Measurements from ENCODE around the gene ATP6V0B.

ATP6V0B gene

DNA sequence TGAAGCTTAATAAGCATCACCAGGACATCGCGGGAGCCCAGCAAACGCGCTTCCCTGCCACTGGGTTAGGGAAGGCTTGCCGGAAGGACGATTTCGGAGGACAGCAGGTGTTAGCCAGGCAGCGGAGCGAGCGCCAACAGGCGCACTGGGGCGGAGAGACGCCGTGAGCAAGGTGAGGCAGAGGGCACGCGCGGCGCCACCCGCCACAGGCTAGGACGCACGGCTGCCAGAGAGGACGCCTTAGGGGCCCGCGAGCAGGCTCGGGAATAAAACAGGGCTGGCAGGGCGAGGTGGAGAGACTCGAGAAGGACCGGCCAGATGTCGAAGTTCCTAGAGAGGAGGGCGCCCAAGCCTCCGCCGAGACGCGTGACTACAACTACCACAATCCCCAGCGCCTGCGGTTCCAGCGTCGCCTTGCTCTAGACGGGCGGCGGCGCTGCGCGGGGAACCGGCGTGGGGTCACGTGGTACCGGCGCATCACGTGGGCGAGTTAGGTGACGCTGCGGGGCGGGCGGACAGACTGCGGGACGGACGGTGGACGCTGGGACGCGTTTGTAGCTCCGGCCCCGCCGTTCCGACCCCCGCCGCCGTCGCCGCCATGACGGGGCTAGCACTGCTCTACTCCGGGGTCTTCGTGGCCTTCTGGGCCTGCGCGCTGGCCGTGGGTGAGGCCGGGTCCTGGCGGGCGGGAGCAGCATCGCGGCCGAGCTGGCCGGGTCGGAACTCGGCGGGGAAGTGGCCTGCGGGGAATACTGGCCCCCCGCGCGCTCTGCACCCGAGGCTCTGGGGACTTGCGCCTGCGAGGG lies at the start of gene ATP6V0B:
ATP6V0B (plus strand) TSS at position 518 of the 806 bp plus-strand sequence; CDS start at position 599, 81 bp downstream.
- Histone ChIP-seq H3K36me3 (peaks cover 36 to 59% (median 50%) of the 10 kb centered on the region in 11 experiments), H3K27ac (peak within 1 kb of the TSS; percentile 90 to 100 (median 99)), H3K4me3 (peak within 1 kb of the TSS; percentile 91 to 100 (median 96)), H3K27me3 (no peaks in the 10 kb centered on the region), H3K9ac (peak within 1 kb of the TSS; percentile 94 to 100 (median 99)), H4K20me1 (peaks cover 34 to 64% (median 37%) of the 10 kb centered on the region in 11 experiments), H3K4me1 (peaks cover 50 to 60% (median 56%) of the 10 kb centered on the region in 10 experiments), H3K4me2 (peak within 1 kb of the TSS; percentile 89 to 100 (median 98)), H3K9me3 (replicated peaks in 1 of 11) (no peaks in the 10 kb centered on the region)
- no peak for TF ChIP-seq Cebpa-rat (IDR thresholded peaks at IDR 0.05)

DNA sequence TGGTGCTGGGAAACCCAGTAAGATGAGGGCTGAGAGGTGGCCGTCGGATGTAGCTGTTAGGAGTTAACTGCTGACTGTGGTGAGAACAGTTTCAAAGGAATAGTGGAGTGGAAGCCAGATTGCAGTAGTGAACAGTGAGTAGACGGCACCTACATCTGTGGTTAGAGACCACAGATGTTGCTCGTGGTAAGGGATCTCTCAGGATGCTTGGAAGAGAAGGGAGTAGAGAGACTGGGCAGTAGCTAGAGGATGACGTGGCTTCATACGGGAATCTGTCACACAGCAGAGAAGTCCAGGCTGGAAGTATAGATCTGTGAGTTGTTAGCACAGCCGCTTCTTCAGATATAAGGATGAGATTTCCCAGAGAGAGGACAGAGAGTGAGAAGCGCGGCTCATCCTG lies 48.9 kb upstream of the ATP6V0B start:
- Histone ChIP-seq H3K27ac (no peak overlapping the region), H3K36me3 (peaks cover 0 to 66% (median 27%) of the 10 kb centered on the region in 11 experiments; a peak in 15 of 22 replicates), H3K4me2 (no peak overlapping the region), H3K9me3 (replicated peaks in 1 of 11) (peaks cover 0 to 5% (median 0%) of the 10 kb centered on the region in 11 experiments; a peak in 1 of 22 replicates), H4K20me1 (no peaks in the 10 kb centered on the region; a peak in 1 of 22 replicates), H3K4me3 (no peak overlapping the region), H3K4me1 (peaks cover 0 to 24% (median 19%) of the 10 kb centered on the region in 10 experiments; a peak in 17 of 20 replicates), H3K27me3 (no peaks in the 10 kb centered on the region), H3K9ac (no peak overlapping the region)
- TF ChIP-seq Cebpa-rat (IDR thresholded peaks at IDR 0.05): no peak

DNA sequence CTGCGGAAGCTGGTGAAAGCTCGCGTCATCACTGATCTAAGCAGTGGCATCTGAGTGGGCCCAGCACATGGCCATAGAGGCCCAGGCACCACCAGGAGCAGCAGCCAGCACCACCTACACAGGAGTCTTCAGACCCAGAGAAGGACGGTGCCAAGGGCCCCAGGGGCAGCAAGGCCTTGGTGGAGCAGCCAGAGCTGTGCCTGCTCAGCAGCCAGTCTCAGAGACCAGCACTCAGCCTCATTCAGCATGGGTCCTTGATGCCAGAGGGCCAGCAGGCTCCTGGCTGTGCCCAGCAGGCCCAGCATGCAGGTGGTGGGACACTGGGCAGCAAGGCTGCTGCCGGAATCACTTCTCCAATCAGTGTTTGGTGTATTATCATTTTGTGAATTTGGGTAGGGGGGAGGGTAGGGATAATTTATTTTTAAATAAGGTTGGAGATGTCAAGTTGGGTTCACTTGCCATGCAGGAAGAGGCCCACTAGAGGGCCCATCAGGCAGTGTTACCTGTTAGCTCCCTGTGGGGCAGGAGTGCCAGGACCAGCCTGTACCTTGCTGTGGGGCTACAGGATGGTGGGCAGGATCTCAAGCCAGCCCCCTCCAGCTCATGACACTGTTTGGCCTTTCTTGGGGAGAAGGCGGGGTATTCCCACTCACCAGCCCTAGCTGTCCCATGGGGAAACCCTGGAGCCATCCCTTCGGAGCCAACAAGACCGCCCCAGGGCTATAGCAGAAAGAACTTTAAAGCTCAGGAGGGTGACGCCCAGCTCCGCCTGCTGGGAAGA lies 44.4 kb upstream of the ATP6V0B start:
- Histone ChIP-seq H3K9ac (no peak overlapping the region; a peak in 1 of 22 replicates), H3K4me1 (peaks cover 32 to 67% (median 56%) of the 10 kb centered on the region in 10 experiments), H3K4me2 (peak overlapping the region in 9 of 11 experiments; percentile 19 to 79 (median 48); a peak in 16 of 22 replicates), H3K9me3 (replicated peaks in 1 of 11) (peaks cover 0 to 5% (median 0%) of the 10 kb centered on the region in 11 experiments; a peak in 1 of 22 replicates), H4K20me1 (peaks cover 0 to 22% (median 4%) of the 10 kb centered on the region in 11 experiments; a peak in 8 of 22 replicates), H3K27me3 (peaks cover 29 to 38% (median 33%) of the 10 kb centered on the region in 11 experiments), H3K27ac (peak overlapping the region in 9 of 11 experiments; percentile 3 to 52 (median 43); a peak in 14 of 22 replicates), H3K4me3 (no peak overlapping the region), H3K36me3 (peaks cover 0 to 33% (median 13%) of the 10 kb centered on the region in 11 experiments; a peak in 14 of 22 replicates)
- no peak for TF ChIP-seq Cebpa-rat (IDR thresholded peaks at IDR 0.05)

DNA sequence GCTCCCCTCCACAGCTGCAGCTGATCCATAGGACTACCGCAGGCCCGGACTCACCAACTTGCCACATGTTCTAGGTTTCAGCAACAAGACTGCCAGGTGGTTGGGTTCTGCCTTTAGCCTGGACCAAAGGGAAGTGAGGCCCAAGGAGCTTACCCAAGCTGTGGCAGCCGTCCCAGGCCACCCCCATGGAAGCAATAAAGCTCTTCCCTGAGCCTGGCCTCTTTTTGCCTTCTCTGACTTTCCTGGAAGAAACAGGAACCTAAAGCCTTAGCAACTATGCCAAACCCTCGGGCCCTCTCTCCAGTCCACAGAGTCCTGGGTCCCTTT lies 43.8 kb upstream of the ATP6V0B start:
- Histone ChIP-seq H3K4me3 (no peak overlapping the region), H3K27me3 (peaks cover 35 to 43% (median 39%) of the 10 kb centered on the region in 11 experiments), H3K27ac (peak overlapping the region in 5 of 11 experiments; percentile 7 to 40 (median 20); a peak in 6 of 22 replicates), H3K36me3 (peaks cover 0 to 27% (median 7%) of the 10 kb centered on the region in 11 experiments; a peak in 14 of 22 replicates), H3K9me3 (replicated peaks in 1 of 11) (peaks cover 0 to 5% (median 0%) of the 10 kb centered on the region in 11 experiments; a peak in 1 of 22 replicates), H3K4me1 (peaks cover 35 to 71% (median 58%) of the 10 kb centered on the region in 10 experiments), H3K9ac (no peak overlapping the region), H4K20me1 (peaks cover 0 to 28% (median 6%) of the 10 kb centered on the region in 11 experiments; a peak in 12 of 22 replicates), H3K4me2 (peak overlapping the region in 10 of 11 experiments; percentile 12 to 79 (median 60); a peak in 15 of 22 replicates)
- no peak for TF ChIP-seq Cebpa-rat (IDR thresholded peaks at IDR 0.05)

DNA sequence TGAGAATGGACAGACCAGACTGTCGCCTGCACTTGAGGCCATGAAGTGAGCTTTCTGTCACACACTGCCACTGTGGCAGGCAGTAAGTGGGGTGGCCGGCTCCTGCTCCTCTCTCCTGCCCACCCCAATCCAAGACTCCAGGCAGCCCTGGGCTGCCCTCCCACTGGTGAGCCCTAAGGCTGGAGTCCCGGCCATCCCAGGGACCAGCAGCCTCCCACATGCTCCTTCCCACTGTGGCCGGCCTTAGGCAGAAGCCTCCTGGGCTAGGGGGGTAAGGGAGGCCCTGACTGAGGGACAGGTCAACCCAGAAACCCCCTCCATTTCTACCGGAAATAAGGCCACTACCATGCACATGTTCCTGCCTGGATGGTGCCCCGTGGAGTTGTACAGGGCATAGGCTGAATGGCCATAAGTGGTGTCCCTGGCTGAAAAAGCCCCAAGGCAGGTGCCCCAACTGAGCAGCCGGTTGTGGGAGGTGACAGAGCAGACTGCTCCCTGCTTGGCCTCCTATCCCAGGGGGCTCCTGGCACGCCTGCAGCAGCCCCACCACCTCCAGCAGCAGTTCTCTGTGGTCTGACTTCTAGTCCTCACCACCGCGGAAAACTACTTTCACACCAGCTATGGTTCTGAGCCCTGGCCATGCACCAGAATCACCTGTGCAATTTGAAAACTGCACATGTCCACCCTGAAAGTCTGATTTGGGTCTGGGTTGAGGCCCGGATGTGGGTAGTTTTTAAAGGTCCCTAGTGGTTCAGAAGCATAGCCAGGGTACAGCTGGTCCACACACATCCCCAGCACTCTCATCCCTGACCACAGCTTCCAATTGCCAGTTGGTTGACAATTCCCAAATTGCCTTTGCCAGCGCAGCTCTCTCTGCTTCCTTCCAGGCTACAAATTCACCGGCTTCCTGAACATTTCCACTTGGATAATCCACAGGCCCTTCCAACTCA lies 42.8 kb upstream of the ATP6V0B start:
- Histone ChIP-seq H3K4me2 (peak overlapping the region; percentile 14 to 80 (median 71); a peak in 20 of 22 replicates), H3K27me3 (peaks cover 45 to 54% (median 49%) of the 10 kb centered on the region in 11 experiments), H3K27ac (peak overlapping the region in 1 of 11 experiments; percentile 40; a peak in 2 of 22 replicates), H4K20me1 (peaks cover 0 to 38% (median 16%) of the 10 kb centered on the region in 11 experiments; a peak in 17 of 22 replicates), H3K4me3 (no peak overlapping the region), H3K9ac (no peak overlapping the region; a peak in 2 of 22 replicates), H3K4me1 (peaks cover 43 to 80% (median 67%) of the 10 kb centered on the region in 10 experiments), H3K36me3 (peaks cover 0 to 19% (median 4%) of the 10 kb centered on the region in 11 experiments; a peak in 9 of 22 replicates), H3K9me3 (replicated peaks in 1 of 11) (peaks cover 0 to 5% (median 0%) of the 10 kb centered on the region in 11 experiments; a peak in 1 of 22 replicates)
- TF ChIP-seq Cebpa-rat (IDR thresholded peaks at IDR 0.05): no peak

DNA sequence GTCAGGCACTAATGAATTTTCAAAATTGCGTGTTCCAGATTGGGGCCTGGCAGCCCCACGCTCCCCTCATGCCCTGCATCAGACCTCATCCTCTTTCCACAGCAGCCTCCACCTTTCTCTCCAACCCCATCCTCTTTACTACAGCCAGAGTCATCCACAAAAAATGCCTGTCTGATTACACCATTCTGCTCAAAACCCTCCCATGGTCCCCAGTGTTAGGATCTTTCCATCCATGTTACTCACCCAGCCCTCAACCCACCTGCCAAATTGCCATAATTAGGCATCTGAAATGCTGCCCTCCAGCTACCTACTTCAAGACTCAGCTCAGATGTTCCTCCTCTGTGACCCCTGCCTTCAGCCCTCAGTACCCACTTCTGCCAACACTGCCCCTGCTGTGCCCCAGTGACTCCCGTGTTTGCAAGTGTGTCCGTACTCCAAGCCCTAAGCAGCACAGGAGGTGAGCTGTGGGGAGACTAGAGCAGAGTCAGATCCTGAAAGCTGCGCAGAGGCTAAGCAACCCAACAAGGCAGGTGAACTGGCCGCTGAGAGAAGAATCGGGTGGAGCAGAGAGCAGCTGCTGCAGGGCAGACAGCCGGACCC lies 41.9 kb upstream of the ATP6V0B start:
- peaks cover 43 to 80% (median 67%) of the 10 kb centered on the region in 10 experiments for H3K4me1 ChIP-seq
- no peak overlapping the region; a peak in 1 of 22 replicates for H3K9ac ChIP-seq
- TF ChIP-seq Cebpa-rat (IDR thresholded peaks at IDR 0.05): no peak

More for the DNA sequence above, 41.9 kb upstream of the ATP6V0B start:
- Histone ChIP-seq H4K20me1 (peaks cover 0 to 47% (median 25%) of the 10 kb centered on the region in 11 experiments; a peak in 18 of 22 replicates), H3K36me3 (peaks cover 0 to 25% (median 10%) of the 10 kb centered on the region in 11 experiments; a peak in 11 of 22 replicates), H3K4me3 (0 out of 20 replicates have a peak overlapping the region, but pooled peaks of 1 of the 10 experiments have one; percentile 43), H3K4me2 (peak overlapping the region; percentile 36 to 80 (median 71)), H3K27me3 (peaks cover 53 to 61% (median 58%) of the 10 kb centered on the region in 11 experiments), H3K9me3 (replicated peaks in 1 of 11) (peaks cover 0 to 5% (median 0%) of the 10 kb centered on the region in 11 experiments; a peak in 1 of 22 replicates), H3K27ac (no peak overlapping the region)
